HG02885 (cell line): ENCODE data around the gene ADGRG3.

ENCODE experiments used
- ATAC-seq: cut with Tn5 transposase; IDR thresholded peaks from one replicate; pipeline ENCODE4 v1.9.1; 2021; ENCODE audit warnings: mild to moderate bottlenecking; ENCODE audit not compliant: unreplicated experiment, poor library complexity

The ADGRG3 gene

DNA sequence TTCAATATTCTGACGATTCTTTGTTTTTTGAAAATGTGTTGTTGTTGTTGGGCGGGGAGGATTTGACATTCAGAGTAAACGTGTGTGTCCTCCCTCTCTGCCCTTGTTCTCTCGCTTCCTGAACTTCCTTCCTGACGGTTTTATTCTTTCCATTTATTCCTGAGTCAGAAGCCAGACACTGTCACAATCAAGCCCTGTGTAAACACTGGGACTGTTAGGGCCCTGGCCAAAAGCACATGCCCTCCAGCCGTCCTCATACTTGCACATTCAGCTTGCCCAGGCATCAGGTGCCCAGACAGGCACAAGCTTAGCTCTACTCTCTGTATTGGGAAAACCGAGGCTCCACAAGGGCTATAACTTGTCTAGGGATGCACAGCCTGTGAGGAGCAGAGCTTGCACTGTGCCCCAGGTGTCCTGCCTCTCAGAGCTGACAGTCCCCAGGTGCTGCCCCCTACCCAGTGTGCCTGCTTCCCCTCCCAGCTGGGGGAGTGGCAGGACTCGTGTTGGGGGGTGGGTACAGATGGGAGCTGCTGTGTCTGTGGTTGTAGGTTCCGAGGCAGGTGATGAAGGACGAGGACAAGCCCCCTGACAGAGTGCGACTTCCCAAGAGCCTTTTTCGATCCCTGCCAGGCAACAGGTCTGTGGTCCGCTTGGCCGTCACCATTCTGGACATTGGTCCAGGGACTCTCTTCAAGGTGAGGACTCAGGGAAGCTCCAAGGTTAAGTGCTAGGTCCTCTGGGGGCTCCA, 9.7 kb downstream of the ADGRG3 start:
- no peak for ATAC-seq

DNA sequence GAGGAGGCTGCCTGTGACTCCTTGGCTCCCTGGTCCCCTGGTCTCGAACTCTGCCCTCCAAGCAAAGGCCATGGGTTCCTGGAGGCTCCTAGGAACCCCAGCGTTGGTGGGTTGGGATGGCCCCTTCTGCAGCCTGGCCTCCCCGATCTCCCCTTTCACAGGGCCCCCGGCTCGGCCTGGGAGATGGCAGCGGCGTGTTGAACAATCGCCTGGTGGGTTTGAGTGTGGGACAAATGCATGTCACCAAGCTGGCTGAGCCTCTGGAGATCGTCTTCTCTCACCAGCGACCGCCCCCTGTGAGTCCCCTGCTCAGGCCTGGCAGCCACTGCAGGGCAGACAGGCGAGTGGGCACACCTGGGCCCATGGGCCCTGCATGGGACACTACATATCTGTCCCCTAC, 10.9 kb downstream of the ADGRG3 start:
- no peak for ATAC-seq

DNA sequence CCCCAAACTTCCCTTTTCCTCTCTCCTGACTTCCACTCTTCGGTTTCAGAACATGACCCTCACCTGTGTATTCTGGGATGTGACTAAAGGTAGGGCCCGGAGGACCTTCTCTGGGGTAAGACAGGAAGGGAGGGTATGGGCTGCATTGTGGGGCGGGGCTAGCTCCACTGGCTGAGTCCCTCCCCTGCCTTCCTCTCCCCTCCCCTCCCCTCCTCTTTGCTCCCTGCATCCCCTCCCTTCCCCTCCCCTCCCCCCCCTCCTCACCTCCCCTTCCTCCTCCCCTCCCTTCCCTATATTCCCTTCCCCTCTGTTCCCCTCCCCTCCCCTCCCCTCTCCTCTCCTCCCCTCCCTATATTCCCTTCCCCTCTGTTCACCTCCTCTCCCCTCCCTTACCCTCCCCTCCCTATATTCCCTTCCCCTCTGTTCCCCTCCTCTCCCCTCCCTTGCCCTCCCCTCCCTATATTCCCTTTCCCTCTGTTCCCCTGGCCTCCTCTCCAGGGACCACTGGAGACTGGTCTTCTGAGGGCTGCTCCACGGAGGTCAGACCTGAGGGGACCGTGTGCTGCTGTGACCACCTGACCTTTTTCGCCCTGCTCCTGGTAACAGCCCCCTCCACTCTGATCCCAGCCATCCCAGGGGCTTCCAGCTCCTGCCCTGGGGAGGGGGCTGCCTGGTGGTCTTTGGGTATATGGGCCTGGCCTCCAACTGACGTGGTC, 11.8 kb downstream of the ADGRG3 start:
- no peak for ATAC-seq

DNA sequence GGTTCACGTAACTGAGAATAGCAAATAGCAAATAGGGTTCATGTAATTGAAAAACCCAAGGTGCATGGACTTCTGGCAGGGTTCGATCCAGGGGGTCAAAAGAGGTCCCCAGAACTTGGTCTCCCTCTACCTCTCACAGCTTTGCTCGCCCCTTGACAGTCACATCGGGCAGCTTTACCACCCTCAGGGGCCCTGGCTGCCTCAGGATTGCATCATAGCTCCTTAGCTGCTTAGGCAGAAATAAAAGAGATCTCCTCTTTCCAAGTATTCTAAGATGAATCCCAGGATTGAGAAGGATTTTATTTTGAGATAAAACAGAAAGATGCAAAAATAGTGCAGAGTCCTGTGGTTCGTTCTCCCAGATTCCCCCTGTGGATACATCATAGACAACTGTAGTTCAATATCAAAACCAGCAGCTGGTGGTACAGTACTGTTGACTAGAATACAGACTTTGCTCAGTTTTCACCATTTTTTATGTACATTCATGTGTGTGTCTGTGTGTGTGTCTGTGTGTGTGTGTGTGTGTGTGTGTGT, 12.8 kb downstream of the ADGRG3 start:
- no peak for ATAC-seq

- no peak for ATAC-seq
Measured at GRCh38 chr16:57681950-57682728, 14.0 kb downstream of the ADGRG3 start.

GRCh38 chr16:57682809-57683635, 14.9 kb downstream of the ADGRG3 start:
- no peak for ATAC-seq

GRCh38 chr16:57683636-57684545, 15.8 kb downstream of the ADGRG3 start:
- ATAC-seq = no peak

- no peak for ATAC-seq
Measured at GRCh38 chr16:57684626-57685358, 16.7 kb downstream of the ADGRG3 start.

DNA sequence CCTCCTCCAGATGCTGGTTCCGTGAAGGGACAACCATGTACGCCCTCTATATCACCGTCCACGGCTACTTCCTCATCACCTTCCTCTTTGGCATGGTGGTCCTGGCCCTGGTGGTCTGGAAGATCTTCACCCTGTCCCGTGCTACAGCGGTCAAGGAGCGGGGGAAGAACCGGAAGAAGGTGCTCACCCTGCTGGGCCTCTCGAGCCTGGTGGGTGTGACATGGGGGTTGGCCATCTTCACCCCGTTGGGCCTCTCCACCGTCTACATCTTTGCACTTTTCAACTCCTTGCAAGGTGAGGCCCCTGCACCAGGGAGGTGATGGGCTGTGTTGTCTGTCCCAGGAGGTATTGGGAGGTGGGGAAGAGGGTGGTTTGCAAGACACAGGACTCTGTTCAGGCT, 17.5 kb downstream of the ADGRG3 start:
- no peak for ATAC-seq

DNA sequence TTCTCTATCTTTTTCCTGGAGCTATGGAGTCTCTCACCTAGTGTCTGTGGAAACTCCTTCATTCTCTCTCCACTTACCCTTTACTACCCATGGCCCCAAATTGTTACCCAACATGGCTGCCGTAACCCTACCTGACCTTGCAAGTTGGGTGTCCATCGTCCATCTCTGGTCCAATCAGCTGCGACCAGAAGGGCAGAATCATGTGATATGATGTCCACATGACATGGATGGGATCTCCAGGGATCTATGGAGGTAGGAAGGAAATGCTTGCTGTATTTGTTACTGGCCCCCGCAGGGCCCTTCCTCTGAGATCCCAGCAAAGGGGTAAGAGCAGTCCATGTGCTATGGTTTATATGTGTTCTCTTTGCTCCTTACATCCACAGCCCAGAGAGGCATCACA, 18.5 kb downstream of the ADGRG3 start:
- no peak for ATAC-seq

GRCh38 chr16:57687363-57687929, 19.3 kb downstream of the ADGRG3 start:
- no peak for ATAC-seq

- no peak for ATAC-seq
Measured at GRCh38 chr16:57688487-57688986, 20.4 kb downstream of the ADGRG3 start.

DNA sequence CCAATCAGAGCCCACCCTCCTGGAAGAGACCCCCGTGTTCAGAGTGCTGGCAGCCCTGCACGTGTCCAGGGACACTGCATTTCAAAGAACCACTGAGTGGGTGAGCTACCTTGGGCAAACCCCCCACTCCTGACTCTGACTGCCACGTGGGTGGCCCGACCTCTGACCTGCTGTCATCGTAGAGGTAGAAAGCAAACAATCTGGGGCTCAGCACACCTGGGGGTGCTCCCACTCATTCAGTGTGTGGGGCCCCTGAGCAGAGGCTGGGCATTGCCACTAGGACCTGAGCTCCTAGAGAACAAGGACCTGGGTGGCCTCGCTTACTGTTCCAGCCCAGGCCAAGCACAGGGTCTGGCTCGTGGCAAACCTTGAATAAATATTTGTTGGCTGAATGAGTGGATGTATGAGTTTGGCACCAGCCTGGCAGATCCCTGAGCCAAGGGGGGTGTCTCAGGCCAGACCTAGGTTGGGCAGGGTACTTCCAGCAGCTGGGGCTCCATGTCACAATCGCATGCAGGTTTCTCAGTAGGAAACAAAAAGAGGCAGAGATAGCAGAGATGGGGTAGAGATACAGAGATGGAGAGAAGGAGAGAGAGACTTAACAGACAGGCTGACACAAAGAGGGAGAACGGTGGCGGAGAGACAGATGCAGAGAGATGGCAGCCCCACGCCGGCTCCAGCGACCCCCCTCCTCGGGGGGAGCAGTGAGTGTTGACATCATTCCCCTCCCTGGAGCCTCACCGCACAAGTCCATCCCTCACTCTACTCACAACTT, 21.1 kb downstream of the ADGRG3 start:
- no peak for ATAC-seq

DNA sequence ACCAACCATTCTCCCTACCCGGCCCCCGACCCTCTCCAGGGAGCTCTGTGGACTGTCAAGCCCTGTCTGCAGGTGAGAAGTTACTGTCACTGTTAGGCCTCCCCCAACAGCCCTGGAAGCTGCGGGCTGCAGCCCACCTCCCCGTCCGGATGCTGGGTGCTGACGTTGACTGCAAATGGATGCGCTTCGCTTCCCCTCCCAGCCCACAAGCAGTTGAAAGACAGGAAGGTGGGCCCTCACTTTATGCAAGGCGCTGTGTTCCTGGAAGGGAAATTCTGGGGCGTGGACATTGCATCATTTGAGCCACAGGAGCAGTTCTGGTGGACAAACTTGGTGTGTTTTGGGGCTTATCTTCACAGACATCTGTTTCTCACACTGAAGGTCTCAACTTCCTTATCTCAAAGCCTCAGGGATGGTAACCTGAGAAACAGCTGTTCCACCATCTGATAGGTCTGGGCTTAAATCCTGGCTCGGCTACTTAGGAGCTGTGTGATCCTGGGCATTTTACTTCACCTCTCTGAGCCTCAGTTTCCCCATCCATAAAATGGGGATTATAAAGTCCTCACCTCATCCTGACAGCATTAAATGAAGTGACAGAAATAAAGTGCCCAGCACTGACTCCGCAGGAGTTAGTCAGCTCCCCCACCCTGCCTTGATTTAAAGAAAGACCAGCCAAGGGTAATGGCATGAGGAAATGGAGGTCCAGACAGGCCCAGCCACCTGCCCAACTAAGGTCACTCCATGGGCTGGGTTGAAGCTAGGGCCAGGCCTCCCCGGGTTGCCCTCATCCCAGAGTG, 21.9 kb downstream of the ADGRG3 start:
- ATAC-seq = peak; percentile 59

DNA sequence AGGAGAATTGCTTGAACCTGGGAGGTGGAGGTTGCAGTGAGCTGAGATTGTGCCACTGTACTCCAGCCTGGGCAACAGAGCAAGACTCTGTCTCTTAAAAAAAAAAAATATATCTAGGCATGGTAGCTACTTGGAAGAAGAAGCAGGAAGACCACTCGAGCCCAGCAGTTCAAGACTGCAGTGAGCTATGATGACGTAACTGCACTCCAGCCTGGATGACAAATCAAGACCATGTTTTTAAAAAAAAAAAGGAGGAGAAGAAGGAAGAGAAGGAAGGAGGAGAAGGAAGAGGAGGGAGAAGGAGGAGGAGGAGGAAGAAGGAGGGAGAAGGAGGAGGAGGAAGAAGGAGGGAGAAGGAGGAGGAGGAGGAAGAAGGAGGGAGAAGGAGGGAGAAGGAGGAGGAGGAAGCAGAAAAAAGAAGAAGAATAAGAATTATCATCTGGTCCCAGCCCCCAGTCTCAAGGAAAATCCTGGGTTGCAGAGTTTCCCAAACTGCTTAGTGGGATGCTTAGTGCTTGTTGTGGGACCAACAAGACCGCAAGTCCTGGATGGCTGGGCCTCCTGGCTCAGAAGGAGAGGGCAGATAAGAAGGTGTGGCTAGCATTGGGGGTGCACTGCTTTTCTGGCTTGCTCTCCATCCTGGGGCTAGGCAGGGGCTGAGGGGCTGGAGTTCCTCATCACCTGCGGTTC, 22.8 kb downstream of the ADGRG3 start:
- no peak for ATAC-seq

- no peak for ATAC-seq
Measured at GRCh38 chr16:57692636-57693035, 24.5 kb downstream of the ADGRG3 start.
